ENCODE results near the gene ACTR3. TPM values are rescaled to one million over a fixed set of nuclear protein-coding genes. Genes with fewer than 3 reads are reported as not detected.

The ACTR3 gene
- total and polyA plus RNA-seq, 2 of the 8 experiments (the other 6 are each of a cell fraction or from before 2014, with no cell fraction given), result 51.7 to 184 TPM

GRCh38 chr2:113896791-113897190 lies 6.9 kb downstream of the ACTR3 start:
- Histone ChIP-seq H4K20me1 (replicated peaks in 1 of 2; ENCODE audit: control insufficient read depth in 1 of 2, insufficient read depth in 2 of 2, low read length in 2 of 2) (peaks cover 11 to 17% of the 10 kb centered on the region in 2 experiments), H3K9ac (replicated peaks in 1 of 4; ENCODE audit: extremely low read depth in 1 of 4, low read depth in 3 of 4, low read length in 3 of 4) (no peak overlapping the region)

More at GRCh38 chr2:113896791-113897190, 6.9 kb downstream of the ACTR3 start:
- Histone ChIP-seq H3K56ac (replicated peaks; ENCODE audit: insufficient read length, low read depth, low read length) (no peak overlapping the region), H3K4ac (replicated peaks; ENCODE audit: insufficient read length, low read depth, low read length) (no peak overlapping the region), H3K23me2 (ENCODE audit: low read depth, low read length) (no peaks in the 10 kb centered on the region), H3K18ac (ENCODE audit: extremely low read depth, low read length) (no peak overlapping the region), H2BK20ac (ENCODE audit: low read length) (no peak overlapping the region), H3K9me3 (ENCODE audit: insufficient read depth in 2 of 2, low read depth in 1 of 2, low read length in 1 of 2) (no peaks in the 10 kb centered on the region), H3K79me1 (ENCODE audit: low read depth, low read length) (no peaks in the 10 kb centered on the region; the same call in 1 of the 2 replicates), H3K27ac (ENCODE audit: low read depth, low read length) (no peak overlapping the region), H3K4me2 (ENCODE audit: insufficient read depth in 1 of 2, low read depth in 2 of 2, low read length in 2 of 2) (no peak overlapping the region), H3K36me3 (ENCODE audit: control insufficient read depth in 2 of 4, insufficient read depth in 4 of 4, low read length in 3 of 4) (no peaks in the 10 kb centered on the region; a peak in 1 of 8 replicates), H4K8ac (ENCODE audit: extremely low read depth, insufficient read depth, low read length) (no peak overlapping the region), H3K79me2 (ENCODE audit: control insufficient read depth in 1 of 2, insufficient read depth in 2 of 2, low read length in 2 of 2) (peaks cover 11 to 99% of the 10 kb centered on the region in 2 experiments; a peak in 3 of 4 replicates), H2BK12ac (ENCODE audit: low read depth, low read length) (no peak overlapping the region), H2AK5ac (ENCODE audit: low read depth, low read length) (no peak overlapping the region), H3K27me3 (replicated peaks in 1 of 4; ENCODE audit: control insufficient read depth in 3 of 4, extremely low read depth in 1 of 4, insufficient read depth in 3 of 4, low read length in 3 of 4) (no peaks in the 10 kb centered on the region), H3K4me1 (replicated peaks in 1 of 4; ENCODE audit: control insufficient read depth in 3 of 4, insufficient read depth in 4 of 4, low read length in 3 of 4) (peaks cover 0 to 11% (median 6%) of the 10 kb centered on the region in 4 experiments; a peak in 4 of 7 replicates), H4K91ac (replicated peaks; ENCODE audit: insufficient read length, low read length) (no peak overlapping the region), H2AFZ (ENCODE audit: low read length) (no peak overlapping the region), H4K5ac (ENCODE audit: insufficient read length, low read depth, low read length) (no peak overlapping the region), H3K23ac (ENCODE audit: insufficient read length) (peak overlapping the region; percentile 70), H3K4me3 (ENCODE audit: extremely low read depth in 1 of 4, insufficient read depth in 2 of 4, low read depth in 3 of 4, low read length in 4 of 4) (no peak overlapping the region), H2BK120ac (replicated peaks; ENCODE audit: low read depth, low read length) (no peak overlapping the region), H2BK5ac (ENCODE audit: low read depth, low read length) (no peak overlapping the region), H3K14ac (ENCODE audit: insufficient read length) (no peak overlapping the region), H2BK15ac (ENCODE audit: low read length) (no peak overlapping the region)
- DNase-seq (ENCODE audit: low read depth in 1 of 2, low spot score in 2 of 2) (no peak), FAIRE-seq (no peak)
- 67% methylated on average over 2 of the region's 2 CpGs; no CpG with 5 or more reads in 1 of the 2 experiments for WGBS, 2 experiments (ENCODE audit: extremely low coverage in 1 of 2, insufficient coverage in 1 of 2, insufficient read length in 1 of 2, insufficient replicate concordance in 2 of 2, low coverage in 1 of 2, low lambda C conversion rate in 2 of 2, missing lambda C conversion rate in 1 of 2)
- no peak for TF ChIP-seq SP2 (IDR thresholded peaks at IDR 0.05; ENCODE audit: low read length)
- TF ChIP-seq GTF2F1 (IDR thresholded peaks at IDR 0.05; ENCODE audit: borderline replicate concordance, low read depth, low read length), result no peak
- TF ChIP-seq JUND (IDR thresholded peaks at IDR 0.05; ENCODE audit: low read length), result no peak
- POLR2A ChIA-PET (ENCODE audit: partially characterized antibody), result interaction anchor here (1.4 to 2.3 kb wide), 3 partner anchors 8 to 140 kb away, joined by 4 to 6 read pairs (median 5); partner anchors contain the start of gene SLC35F5
- CTCF ChIA-PET (ENCODE audit: partially characterized antibody), result interaction anchor here (0.8 to 1.0 kb wide), 2 partner anchors 62 to 82 kb away, joined by 3 read pairs; no protein-coding TSS in a partner anchor
